Activated CD4-positive, alpha-beta T cell treated with anti-CD3 and anti-CD28 coated beads, Interleukin-2, amount 10 ng/mL, durations not matched to agents 7 days and 5 days (primary cell): ENCODE measurements around the gene KAZN. TPM values are rescaled to one million over a fixed set of nuclear protein-coding genes. Genes with fewer than 3 reads are reported as not detected.

Experiments
- CTCF ChIA-PET: fragments of 350-600 bp; sonication (Branson Sonifier 250); formaldehyde crosslinking; loops from one replicate; lab custom pipeline; 2021; ENCODE audit warnings: antibody characterized with exemption; lab: Charles Lee
- POLR2A ChIA-PET: fragments of 350-600 bp; sonication (Branson Sonifier 250); formaldehyde crosslinking; loops from one replicate; lab custom pipeline; 2021; ENCODE audit warnings: antibody characterized with exemption; lab: Charles Lee
- DNase-seq: peaks from one replicate; pipeline ENCODE4 v3.0.0-alpha.2; 2020
- H3K27ac Mint-ChIP-seq: one replicate; pipeline ENCODE4 v1.8.0; 2021; ENCODE audit warnings: mild to moderate bottlenecking, moderate library complexity, mixed read lengths
- H3K27me3 Mint-ChIP-seq: one replicate; pipeline ENCODE4 v1.8.0; 2021; ENCODE audit warnings: mixed read lengths
- H3K36me3 Mint-ChIP-seq: one replicate; pipeline ENCODE4 v1.8.0; 2021; ENCODE audit warnings: low read depth, mixed read lengths
- H3K4me1 Mint-ChIP-seq: one replicate; pipeline ENCODE4 v1.8.0; 2021; ENCODE audit warnings: mixed read lengths
- H3K4me3 Mint-ChIP-seq: one replicate; pipeline ENCODE4 v1.8.0; 2021; ENCODE audit warnings: mild to moderate bottlenecking, moderate library complexity, mixed read lengths
- H3K9me3 Mint-ChIP-seq: one replicate; pipeline ENCODE4 v1.8.0; 2021; ENCODE audit warnings: mixed read lengths
- total RNA-seq, 2 experiments: library from RNA; stranded (reverse); gene quantifications; one replicate each; pipeline ENCODE4 v1.2.3, GENCODE V29; 2021

Gene KAZN
- total RNA-seq, 2 experiments from 2014 or later = 0.21 to 0.22 TPM

DNA sequence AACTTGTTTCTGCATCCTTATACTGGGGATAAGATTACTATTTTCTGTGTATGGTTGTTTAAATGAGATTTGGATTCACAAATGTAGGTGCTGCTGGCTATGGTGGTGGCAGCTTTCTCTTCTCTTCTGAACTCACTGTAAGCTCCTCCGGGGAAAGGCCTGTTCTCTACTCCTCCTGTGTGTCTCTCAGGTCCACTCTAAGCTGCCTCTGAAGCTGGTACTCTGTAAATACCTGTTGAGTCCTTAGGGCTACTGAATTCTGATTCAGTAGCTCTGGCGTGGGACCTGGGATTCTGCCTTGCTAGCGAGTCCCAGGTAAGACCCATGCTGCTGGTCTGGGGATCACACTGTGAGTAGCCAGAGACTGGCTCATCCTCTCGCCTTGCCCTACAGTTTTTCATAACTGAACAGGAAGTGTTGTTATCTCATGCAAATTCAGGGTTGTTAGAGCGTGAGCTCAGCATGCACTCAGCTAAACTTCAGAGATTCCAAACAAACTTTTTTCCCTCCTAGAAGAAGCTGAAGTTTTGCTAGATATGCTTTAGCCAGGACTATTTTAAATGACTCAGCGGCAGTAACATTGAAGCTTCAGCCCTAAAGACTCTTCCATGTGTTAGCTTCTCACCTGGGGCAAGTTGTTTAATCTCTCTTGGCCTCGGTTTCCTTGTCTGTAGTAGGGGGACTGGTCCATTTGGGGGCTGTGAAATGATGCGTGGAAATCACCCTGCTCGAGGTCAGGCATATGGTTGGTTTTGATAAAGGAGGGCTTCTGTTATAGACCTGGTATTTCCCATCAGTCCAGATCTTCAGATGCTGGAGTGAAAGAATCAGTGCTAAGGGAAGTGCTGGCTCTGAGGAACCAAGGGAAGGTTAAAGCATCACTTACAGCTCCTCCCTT lies 283.5 kb downstream of the KAZN start:
- ChIA-PET CTCF (no interaction called here), POLR2A (no interaction called here)
- no peak for DNase-seq
- H3K27me3 Mint-ChIP-seq = peaks cover 1% of the 10 kb centered on the region
- no peaks in the 10 kb centered on the region for H3K9me3 Mint-ChIP-seq
- H3K36me3 Mint-ChIP-seq = no peaks in the 10 kb centered on the region
- H3K4me1 Mint-ChIP-seq = no peaks in the 10 kb centered on the region
- no peak overlapping the region for H3K4me3 Mint-ChIP-seq
- no peak overlapping the region for H3K27ac Mint-ChIP-seq

DNA sequence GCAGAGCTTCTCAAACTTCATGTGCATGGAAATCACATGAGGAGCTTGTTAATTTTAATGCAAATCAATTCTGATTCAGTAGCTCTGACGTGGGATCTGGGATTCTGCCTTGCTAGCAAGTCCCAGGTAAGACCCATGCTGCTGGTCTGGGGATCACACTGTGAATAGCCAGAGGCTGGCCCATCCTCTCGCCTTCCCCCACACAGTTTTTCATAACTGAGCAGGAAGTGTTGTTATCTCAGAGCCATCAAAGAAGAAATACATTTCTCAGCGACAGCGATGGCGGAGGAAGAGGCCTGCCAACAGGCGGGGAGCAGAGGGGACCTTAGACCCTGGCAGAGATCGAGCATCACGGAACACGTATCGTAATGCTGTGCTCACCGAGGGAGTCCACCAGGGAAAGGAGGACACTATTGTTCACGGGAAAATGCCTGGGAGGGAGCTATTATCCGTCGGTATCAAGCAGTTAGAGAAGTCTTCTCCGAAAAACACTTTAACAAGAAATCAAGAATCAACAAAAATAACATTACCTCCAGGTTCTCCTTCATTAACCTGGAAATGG lies 286.2 kb downstream of the KAZN start:
- H3K9me3 Mint-ChIP-seq = no peaks in the 10 kb centered on the region
- CTCF ChIA-PET = no interaction called here
- no peaks in the 10 kb centered on the region for H3K27me3 Mint-ChIP-seq
- no peaks in the 10 kb centered on the region for H3K4me1 Mint-ChIP-seq
- no peak overlapping the region for H3K27ac Mint-ChIP-seq
- H3K4me3 Mint-ChIP-seq = no peak overlapping the region
- no peaks in the 10 kb centered on the region for H3K36me3 Mint-ChIP-seq
- POLR2A ChIA-PET = no interaction called here
- no peak for DNase-seq

DNA sequence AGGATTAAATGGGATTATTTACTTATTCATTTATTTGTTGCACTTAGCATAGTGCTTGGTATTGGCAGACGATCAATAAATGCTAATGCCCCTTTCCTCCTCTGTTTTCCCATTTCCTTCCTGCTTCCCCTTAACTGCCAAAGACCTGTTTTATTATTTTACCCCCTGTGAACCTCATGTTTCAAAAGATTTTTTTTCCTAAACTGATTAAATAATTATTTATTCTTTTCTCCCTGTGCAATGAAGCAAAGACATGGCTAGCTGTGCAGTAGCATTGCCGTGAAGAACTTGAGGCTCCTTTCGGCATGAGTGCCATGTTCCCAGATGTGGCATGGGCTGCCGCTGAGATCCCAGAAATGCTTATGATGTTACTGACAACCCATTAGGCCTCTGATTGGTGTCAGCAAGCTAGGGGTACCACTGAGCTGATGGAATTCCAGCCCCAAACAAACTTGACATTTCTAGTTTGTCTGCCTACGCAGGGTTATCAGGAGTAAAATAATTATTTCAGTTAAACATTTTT lies 288.6 kb downstream of the KAZN start:
- no peaks in the 10 kb centered on the region for H3K27me3 Mint-ChIP-seq
- no peak for DNase-seq
- H3K27ac Mint-ChIP-seq = no peak overlapping the region
- no peaks in the 10 kb centered on the region for H3K9me3 Mint-ChIP-seq
- ChIA-PET POLR2A (no interaction called here), CTCF (interaction anchor here (0.6 kb wide), 1 partner anchor 60 kb away, joined by 6 read pairs; no protein-coding TSS in a partner anchor)
- no peak overlapping the region for H3K4me3 Mint-ChIP-seq
- H3K36me3 Mint-ChIP-seq = no peaks in the 10 kb centered on the region
- no peaks in the 10 kb centered on the region for H3K4me1 Mint-ChIP-seq

DNA sequence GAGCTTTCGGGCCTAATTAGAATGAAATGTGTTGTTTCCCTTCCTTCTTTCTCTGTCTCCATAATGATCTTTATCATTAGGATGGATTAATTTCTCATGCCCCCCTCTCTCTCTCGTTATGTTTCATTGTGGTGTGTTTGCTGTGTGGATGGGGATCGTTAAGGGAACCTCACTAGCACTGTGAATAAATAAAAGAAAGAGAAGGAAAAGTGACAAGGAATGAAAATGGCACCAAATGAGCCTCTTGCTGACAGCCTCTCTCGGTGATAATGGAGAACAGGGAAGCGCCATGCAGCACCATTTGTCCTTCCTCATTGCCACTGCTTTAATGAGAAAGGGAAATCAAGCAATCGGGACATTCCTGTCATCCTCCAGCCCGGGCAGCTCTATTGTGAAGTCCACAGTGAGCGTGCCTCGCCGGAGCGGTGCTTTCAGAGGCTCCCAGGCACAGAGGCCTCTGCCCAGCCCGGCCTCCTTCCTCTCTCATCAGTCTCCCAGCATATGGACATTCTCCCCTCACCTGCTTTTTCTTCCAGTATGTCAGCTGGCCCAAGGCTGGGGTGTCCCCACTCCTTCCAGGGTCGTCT lies 289.4 kb downstream of the KAZN start:
- Mint-ChIP-seq H3K27ac (no peak overlapping the region), H3K27me3 (no peaks in the 10 kb centered on the region), H3K9me3 (no peaks in the 10 kb centered on the region), H3K4me1 (no peaks in the 10 kb centered on the region), H3K4me3 (no peak overlapping the region), H3K36me3 (no peaks in the 10 kb centered on the region)
- no peak for DNase-seq
- POLR2A ChIA-PET = no interaction called here
- CTCF ChIA-PET = no interaction called here

DNA sequence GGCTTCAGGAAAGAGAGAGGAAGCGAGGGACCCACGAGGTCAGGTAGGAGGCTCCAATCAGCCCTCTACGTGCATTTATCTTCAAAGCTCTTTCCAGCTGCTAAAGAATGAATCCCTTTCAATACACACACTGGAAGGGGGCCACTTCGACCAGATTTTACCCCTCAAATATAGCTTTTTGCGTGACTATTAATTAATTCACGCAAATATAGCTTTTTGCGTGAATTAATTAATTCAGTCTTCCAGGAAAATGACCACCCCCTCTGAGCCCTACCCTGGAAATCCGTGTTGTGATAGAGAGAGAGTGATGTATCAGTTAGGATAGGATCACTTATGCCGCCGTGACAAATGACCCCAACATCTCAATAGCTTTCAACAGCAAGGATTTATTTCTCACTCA lies 289.9 kb downstream of the KAZN start:
- no peaks in the 10 kb centered on the region for H3K9me3 Mint-ChIP-seq
- no peaks in the 10 kb centered on the region for H3K36me3 Mint-ChIP-seq
- no peaks in the 10 kb centered on the region for H3K27me3 Mint-ChIP-seq
- ChIA-PET CTCF (no interaction called here), POLR2A (no interaction called here)
- no peak overlapping the region for H3K4me3 Mint-ChIP-seq
- no peak for DNase-seq
- no peaks in the 10 kb centered on the region for H3K4me1 Mint-ChIP-seq
- H3K27ac Mint-ChIP-seq = no peak overlapping the region

DNA sequence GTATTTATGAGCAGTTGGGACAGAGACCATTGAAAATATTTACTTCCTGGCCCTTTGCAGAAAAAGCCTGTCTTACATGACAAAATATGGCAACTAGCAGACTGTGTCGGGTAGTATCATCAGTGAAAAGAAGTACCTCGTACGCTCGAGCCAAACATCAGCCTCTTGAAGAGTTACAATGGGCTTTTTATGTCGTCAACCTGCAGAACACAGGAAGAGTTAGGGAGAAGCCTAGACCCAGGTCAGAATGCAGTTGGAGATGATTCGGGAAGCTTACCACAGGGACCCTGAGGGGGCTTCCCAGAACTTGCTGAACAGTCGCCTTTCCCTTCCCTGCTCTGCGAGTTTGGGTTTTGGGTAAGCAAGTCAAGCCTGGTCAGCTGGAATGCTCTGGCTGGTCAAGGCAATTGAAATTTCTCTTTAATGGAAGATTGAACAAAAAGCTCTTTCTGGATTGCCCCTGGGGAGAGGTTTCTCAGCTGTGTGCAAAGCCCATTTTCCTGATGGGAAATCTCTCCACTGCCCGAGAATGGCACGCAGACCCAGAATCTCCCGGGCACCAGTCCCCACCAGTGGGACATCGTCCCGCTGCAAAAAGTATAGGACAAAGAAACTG lies 291.4 kb downstream of the KAZN start:
- no peak overlapping the region for H3K27ac Mint-ChIP-seq
- no peaks in the 10 kb centered on the region for H3K9me3 Mint-ChIP-seq
- H3K4me1 Mint-ChIP-seq = no peaks in the 10 kb centered on the region
- H3K27me3 Mint-ChIP-seq = no peaks in the 10 kb centered on the region
- no peak overlapping the region for H3K4me3 Mint-ChIP-seq
- DNase-seq = no peak
- H3K36me3 Mint-ChIP-seq = no peaks in the 10 kb centered on the region
- ChIA-PET POLR2A (no interaction called here), CTCF (no interaction called here)

DNA sequence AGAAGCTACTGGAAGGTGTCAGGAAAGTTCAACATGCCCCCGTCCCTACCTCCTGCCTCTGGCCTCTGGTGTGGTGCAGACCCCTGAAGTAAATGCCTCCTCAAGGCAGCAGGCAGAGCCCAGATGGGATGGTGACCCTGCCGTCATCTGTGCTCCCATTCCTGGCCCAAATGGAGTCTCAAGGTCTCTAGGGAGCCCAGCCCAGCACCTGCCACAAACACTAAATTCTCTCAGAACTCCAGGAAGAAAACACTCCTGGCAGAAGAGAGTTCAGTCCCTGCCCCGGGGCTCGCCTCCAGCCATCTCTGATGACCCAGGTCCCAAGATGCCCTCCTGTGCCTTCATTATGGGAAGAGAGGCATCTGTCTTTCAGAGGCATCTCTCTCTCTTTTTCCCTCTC lies 293.5 kb downstream of the KAZN start:
- ChIA-PET CTCF (no interaction called here), POLR2A (no interaction called here)
- no peaks in the 10 kb centered on the region for H3K9me3 Mint-ChIP-seq
- peaks cover 1% of the 10 kb centered on the region for H3K27me3 Mint-ChIP-seq
- H3K27ac Mint-ChIP-seq = no peak overlapping the region
- DNase-seq = no peak
- no peaks in the 10 kb centered on the region for H3K4me1 Mint-ChIP-seq
- H3K36me3 Mint-ChIP-seq = no peaks in the 10 kb centered on the region
- no peak overlapping the region for H3K4me3 Mint-ChIP-seq

DNA sequence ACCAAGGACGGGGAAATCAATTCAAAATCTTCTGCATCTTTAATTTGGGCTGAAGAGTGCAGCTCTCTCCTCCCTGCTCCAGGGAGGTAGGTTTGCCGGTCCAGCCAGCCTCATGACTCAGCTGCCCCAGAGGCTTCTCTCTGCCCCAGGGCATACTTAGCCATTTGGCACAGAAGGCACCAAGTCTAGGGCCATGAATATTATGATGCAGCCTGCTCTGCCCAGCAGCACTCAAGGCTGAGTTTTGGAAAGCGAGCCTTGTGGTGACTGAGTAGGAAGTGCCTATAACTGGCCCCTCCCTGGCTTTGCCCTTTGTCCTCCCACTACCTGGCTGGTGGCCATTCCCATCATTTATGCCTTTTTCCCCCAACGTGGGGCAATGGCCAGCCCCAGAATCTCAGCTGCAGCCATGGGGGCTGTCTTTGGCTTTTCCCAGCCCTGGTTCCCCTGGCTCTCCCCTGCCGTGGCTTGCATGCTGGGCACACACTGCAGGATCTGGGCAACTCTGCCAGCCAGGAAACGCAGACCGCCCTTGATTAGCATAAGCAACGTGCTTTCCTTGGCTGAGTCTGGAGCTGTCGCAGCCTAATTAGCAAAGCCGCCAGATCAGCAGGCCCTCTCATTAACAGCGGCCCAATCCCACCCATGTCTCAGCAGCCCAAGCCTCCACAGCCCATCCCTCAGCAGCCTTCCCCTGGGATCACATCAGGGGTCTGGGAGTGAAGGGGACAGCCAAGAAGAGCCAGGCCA lies 296.5 kb downstream of the KAZN start:
- CTCF ChIA-PET = no interaction called here
- no peaks in the 10 kb centered on the region for H3K9me3 Mint-ChIP-seq
- no peak overlapping the region for H3K27ac Mint-ChIP-seq
- no peaks in the 10 kb centered on the region for H3K4me1 Mint-ChIP-seq
- no peaks in the 10 kb centered on the region for H3K36me3 Mint-ChIP-seq
- H3K4me3 Mint-ChIP-seq = no peak overlapping the region
- no peak for DNase-seq
- POLR2A ChIA-PET = no interaction called here
- peaks cover 2% of the 10 kb centered on the region for H3K27me3 Mint-ChIP-seq

DNA sequence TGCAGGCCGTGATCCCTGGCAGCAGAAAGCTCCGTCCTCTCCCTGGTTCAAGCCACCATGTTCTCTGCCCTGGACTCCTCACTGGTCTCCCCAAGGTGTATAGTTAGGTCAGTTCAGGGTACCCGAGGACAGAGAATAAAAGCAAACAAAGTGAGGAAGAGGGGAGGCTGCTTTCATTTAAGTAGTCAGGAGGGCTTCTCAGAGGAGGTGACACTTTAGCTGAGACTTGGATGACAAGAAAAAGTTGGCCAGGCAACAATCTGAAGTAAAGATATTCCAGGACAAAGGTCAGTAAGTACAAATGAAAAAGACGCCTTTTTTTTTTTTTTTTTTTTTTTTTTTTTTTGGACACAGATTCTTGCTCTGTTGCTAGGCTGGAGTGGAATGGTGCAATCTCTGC lies 297.2 kb downstream of the KAZN start:
- Mint-ChIP-seq H3K9me3 (no peaks in the 10 kb centered on the region), H3K27ac (no peak overlapping the region), H3K36me3 (no peaks in the 10 kb centered on the region), H3K4me1 (no peaks in the 10 kb centered on the region), H3K4me3 (no peak overlapping the region), H3K27me3 (peaks cover 2% of the 10 kb centered on the region)
- ChIA-PET POLR2A (no interaction called here), CTCF (no interaction called here)
- DNase-seq = no peak

DNA sequence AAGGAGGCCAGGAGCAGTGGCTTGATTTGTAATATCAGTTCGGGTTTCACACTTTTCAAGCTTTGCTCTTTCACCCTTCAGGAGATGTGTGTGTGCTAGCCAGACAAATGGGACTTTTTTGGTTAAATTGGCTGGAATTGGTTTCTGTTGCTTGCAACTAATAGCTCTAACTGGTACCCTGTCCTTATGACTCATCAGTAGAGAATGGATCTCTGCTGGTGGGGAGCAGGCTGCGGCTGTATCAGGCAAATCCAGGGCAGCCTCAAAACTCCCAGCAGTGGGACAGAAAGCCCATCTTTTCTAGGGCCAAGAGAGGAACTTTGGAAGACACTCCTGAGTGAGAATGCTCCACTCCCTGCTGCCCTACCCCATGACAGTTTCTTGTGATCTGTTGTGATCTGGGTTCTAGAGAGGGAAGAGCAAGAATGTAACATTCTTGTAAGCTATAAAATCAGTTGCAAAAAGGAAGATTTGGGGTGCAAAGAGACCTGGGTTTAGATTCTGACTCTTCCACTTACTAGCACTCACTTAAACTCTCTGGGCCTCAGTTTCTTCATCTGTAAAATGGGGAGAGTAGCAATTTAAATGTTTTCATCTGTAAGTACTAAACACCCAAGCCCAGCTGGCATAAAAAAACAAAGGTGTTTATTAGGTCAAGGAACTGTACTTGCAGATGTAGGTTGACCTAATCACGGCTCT lies 298.0 kb downstream of the KAZN start:
- Mint-ChIP-seq H3K4me3 (no peak overlapping the region), H3K4me1 (no peaks in the 10 kb centered on the region), H3K27me3 (peaks cover 2% of the 10 kb centered on the region), H3K27ac (no peak overlapping the region), H3K9me3 (no peaks in the 10 kb centered on the region), H3K36me3 (no peaks in the 10 kb centered on the region)
- ChIA-PET POLR2A (no interaction called here), CTCF (no interaction called here)
- no peak for DNase-seq

DNA sequence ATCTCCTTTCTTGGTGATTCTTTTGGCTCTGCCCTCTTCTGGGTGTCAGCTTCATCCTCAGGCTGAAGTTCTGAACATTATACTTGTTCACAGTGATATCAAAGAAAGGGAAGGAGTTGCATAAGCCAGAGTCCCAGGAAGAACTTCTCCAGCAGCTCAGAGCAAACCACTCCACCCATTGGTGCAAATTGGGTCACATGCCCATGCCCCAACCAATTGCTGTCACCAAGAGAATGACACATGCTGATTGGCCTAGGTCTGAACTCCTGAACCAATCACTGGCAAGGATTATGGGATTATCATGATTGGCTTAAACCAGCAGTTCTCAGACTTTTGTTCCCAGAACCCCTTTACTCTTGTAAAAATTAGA lies 298.6 kb downstream of the KAZN start:
- Mint-ChIP-seq H3K9me3 (no peaks in the 10 kb centered on the region), H3K4me3 (no peak overlapping the region), H3K4me1 (no peaks in the 10 kb centered on the region), H3K27me3 (peaks cover 2% of the 10 kb centered on the region), H3K27ac (peak overlapping the region; percentile 69), H3K36me3 (no peaks in the 10 kb centered on the region)
- DNase-seq = no peak
- POLR2A ChIA-PET = no interaction called here
- CTCF ChIA-PET = no interaction called here

DNA sequence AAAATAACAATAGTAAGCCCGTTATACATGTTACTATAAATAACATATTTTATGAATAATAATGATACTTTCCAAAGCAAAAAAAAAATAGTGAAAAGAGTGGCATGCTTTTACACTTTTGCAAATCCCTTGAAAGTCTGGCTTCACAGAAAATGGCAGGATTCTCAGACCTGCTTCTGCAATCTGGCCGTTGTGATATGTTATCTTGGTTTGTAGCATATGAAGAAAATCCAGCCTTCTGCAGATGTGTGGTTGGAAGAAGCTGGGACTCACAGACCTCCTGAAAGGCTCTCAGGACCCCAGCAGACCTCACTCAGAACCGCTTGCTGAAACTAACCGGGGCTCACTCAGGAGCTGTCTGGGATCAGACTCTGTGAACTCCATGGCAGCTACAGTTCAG lies 299.1 kb downstream of the KAZN start:
- ChIA-PET CTCF (no interaction called here), POLR2A (no interaction called here)
- no peak overlapping the region for H3K4me3 Mint-ChIP-seq
- no peak overlapping the region for H3K27ac Mint-ChIP-seq
- no peaks in the 10 kb centered on the region for H3K9me3 Mint-ChIP-seq
- H3K36me3 Mint-ChIP-seq = no peaks in the 10 kb centered on the region
- DNase-seq = no peak
- no peaks in the 10 kb centered on the region for H3K4me1 Mint-ChIP-seq
- H3K27me3 Mint-ChIP-seq = peaks cover 2% of the 10 kb centered on the region
